H1 (cell line): ENCODE data around the gene RARRES2. TPM values are rescaled to one million over a fixed set of nuclear protein-coding genes. Genes with fewer than 3 reads are reported as not detected.
A peak's percentile ranks its signal among the peaks of the same experiment; 100 is the strongest.

Source experiments
- CTCF ChIA-PET: fragments of 300-600 bp; sonication (Branson Sonifier 250); formaldehyde crosslinking; loops from one replicate; lab custom pipeline; 2021; ENCODE audit not compliant: partially characterized antibody; lab: Charles Lee
- POLR2A ChIA-PET: fragments of 300-600 bp; sonication (Branson Sonifier 250); formaldehyde crosslinking; loops from one replicate; lab custom pipeline; 2021; ENCODE audit warnings: inconsistent platforms; ENCODE audit not compliant: partially characterized antibody; lab: Charles Lee
- DNase-seq, 2 experiments: peaks; one replicate each; pipeline versions ENCODE4 v3.0.0 to v3.0.0-alpha.2; 2010 to 2022; ENCODE audit warnings: low spot score in 2 of 2, low read depth in 1 of 2, mixed read lengths in 1 of 2
- FAIRE-seq: peaks from 2 replicates; lab custom pipeline; 2011; peaks lifted over from hg19 to GRCh38; lab: Jason Lieb, UNC
- H2AFZ ChIP-seq: 2 replicates; pipeline ENCODE4 v1.8.1; 2012; ENCODE audit warnings: low read length, inconsistent platforms
- H2AK5ac ChIP-seq: 2 replicates; pipeline ENCODE4 v1.6.1; 2013; ENCODE audit warnings: low read depth, low read length
- H2BK120ac ChIP-seq: replicated peaks from 2 replicates; pipeline ENCODE3; 2013; ENCODE audit warnings: low read depth, low read length, inconsistent platforms
- H2BK12ac ChIP-seq: 2 replicates; pipeline ENCODE4 v1.6.1; 2013; ENCODE audit warnings: low read depth, low read length
- H2BK15ac ChIP-seq: 2 replicates; pipeline ENCODE4 v1.6.1; 2013; ENCODE audit warnings: low read length
- H2BK20ac ChIP-seq: 2 replicates; pipeline ENCODE4 v1.6.1; 2013; ENCODE audit warnings: low read length
- H2BK5ac ChIP-seq: 2 replicates; pipeline ENCODE4 v1.6.1; 2013; ENCODE audit warnings: low read depth, low read length
- H3K14ac ChIP-seq: 2 replicates; pipeline ENCODE4 v1.6.1; 2013; ENCODE audit warnings: inconsistent platforms; ENCODE audit not compliant: insufficient read length
- H3K18ac ChIP-seq: 2 replicates; pipeline ENCODE4 v1.6.1; 2013; ENCODE audit warnings: low read length; ENCODE audit errors: extremely low read depth
- H3K23ac ChIP-seq: 2 replicates; pipeline ENCODE4 v1.6.1; 2013; ENCODE audit warnings: inconsistent platforms; ENCODE audit not compliant: insufficient read length
- H3K23me2 ChIP-seq: 2 replicates; pipeline ENCODE4 v1.6.1; 2013; ENCODE audit warnings: low read depth, low read length
- H3K27ac ChIP-seq: 2 replicates; pipeline ENCODE4 v1.6.1; 2011; ENCODE audit warnings: low read depth, low read length, inconsistent platforms
- H3K27me3 ChIP-seq, 4 experiments: replicated peaks in 1 of 4; 1 replicate in 1 of 4; 2 replicates in 3 of 4; pipeline versions ENCODE4 v1.6.1 to v1.8.1; 2011 to 2013; ENCODE audit warnings: low read length in 3 of 4, mild to moderate bottlenecking in 3 of 4, inconsistent platforms in 2 of 4, mixed read lengths in 2 of 4, moderate library complexity in 1 of 4; ENCODE audit not compliant: control insufficient read depth in 3 of 4, insufficient read depth in 3 of 4; ENCODE audit errors: extremely low read depth in 1 of 4
- H3K36me3 ChIP-seq, 4 experiments: 2 replicates each; pipeline versions ENCODE4 v1.6.1 to v1.8.1; 2011 to 2013; ENCODE audit warnings: mild to moderate bottlenecking in 4 of 4, low read length in 3 of 4, moderate library complexity in 2 of 4, control low read depth in 1 of 4, inconsistent platforms in 1 of 4; ENCODE audit not compliant: insufficient read depth in 4 of 4, control insufficient read depth in 2 of 4
- H3K4ac ChIP-seq: replicated peaks from 2 replicates; pipeline ENCODE3; 2013; ENCODE audit warnings: low read length, low read depth, mixed read lengths, inconsistent platforms; ENCODE audit not compliant: insufficient read length
- H3K4me1 ChIP-seq, 4 experiments: replicated peaks in 1 of 4; 1 replicate in 1 of 4; 2 replicates in 3 of 4; pipeline versions ENCODE4 v1.6.1 to v1.8.1; 2011 to 2013; ENCODE audit warnings: low read length in 3 of 4, inconsistent platforms in 2 of 4, mixed read lengths in 1 of 4; ENCODE audit not compliant: insufficient read depth in 4 of 4, control insufficient read depth in 3 of 4
- H3K4me2 ChIP-seq, 2 experiments: 2 replicates each; pipeline versions ENCODE4 v1.6.1 to v1.8.1; 2011 to 2013; ENCODE audit warnings: low read depth in 2 of 2, low read length in 2 of 2, control low read depth in 1 of 2, inconsistent platforms in 1 of 2, mild to moderate bottlenecking in 1 of 2; ENCODE audit not compliant: insufficient read depth in 1 of 2
- H3K4me3 ChIP-seq, 4 experiments: fragments of 200-600, 300-600 bp in 1 of 4; sonication (generic), shearing (Covaris generic), sonication (Bioruptor Twin) in 1 of 4; 2 replicates each; pipeline versions ENCODE4 v1.5.1 to v1.8.1; 2011 to 2016; ENCODE audit warnings: low read length in 4 of 4, low read depth in 3 of 4, control low read depth in 2 of 4, inconsistent platforms in 2 of 4, mild to moderate bottlenecking in 2 of 4, mixed read lengths in 1 of 4, moderate library complexity in 1 of 4; ENCODE audit not compliant: insufficient read depth in 2 of 4; ENCODE audit errors: extremely low read depth in 1 of 4
- H3K56ac ChIP-seq: replicated peaks from 2 replicates; pipeline ENCODE3; 2013; ENCODE audit warnings: low read depth, mild to moderate bottlenecking, mixed read lengths, low read length, inconsistent platforms; ENCODE audit not compliant: insufficient read length
- H3K79me1 ChIP-seq: 2 replicates; pipeline ENCODE4 v1.6.1; 2013; ENCODE audit warnings: low read depth, low read length, control low read depth
- H3K79me2 ChIP-seq, 2 experiments: 2 replicates each; pipeline versions ENCODE4 v1.6.1 to v1.8.1; 2012 to 2013; ENCODE audit warnings: low read length in 2 of 2, mild to moderate bottlenecking in 2 of 2, inconsistent platforms in 1 of 2; ENCODE audit not compliant: insufficient read depth in 2 of 2, control insufficient read depth in 1 of 2
- H3K9ac ChIP-seq, 4 experiments: replicated peaks in 1 of 4; 1 replicate in 1 of 4; 2 replicates in 3 of 4; pipeline versions ENCODE4 v1.6.1 to v1.8.1; 2011 to 2013; ENCODE audit warnings: low read depth in 3 of 4, low read length in 3 of 4, control low read depth in 2 of 4, mild to moderate bottlenecking in 2 of 4, moderate library complexity in 2 of 4, inconsistent platforms in 1 of 4; ENCODE audit errors: extremely low read depth in 1 of 4
- H3K9me3 ChIP-seq, 2 experiments: 2 replicates each; pipeline versions ENCODE4 v1.6.1 to v1.8.1; 2012 to 2013; ENCODE audit warnings: mild to moderate bottlenecking in 2 of 2, moderate library complexity in 2 of 2, control low read depth in 1 of 2, inconsistent platforms in 1 of 2, low read depth in 1 of 2, low read length in 1 of 2, mixed read lengths in 1 of 2; ENCODE audit not compliant: insufficient read depth in 2 of 2
- H4K20me1 ChIP-seq, 2 experiments: replicated peaks in 1 of 2; 2 replicates each; pipeline versions ENCODE3 to v1.8.1; 2011 to 2013; ENCODE audit warnings: inconsistent platforms in 2 of 2, low read length in 2 of 2, mild to moderate bottlenecking in 1 of 2; ENCODE audit not compliant: insufficient read depth in 2 of 2, control insufficient read depth in 1 of 2
- H4K5ac ChIP-seq: 2 replicates; pipeline ENCODE4 v1.6.1; 2013; ENCODE audit warnings: low read length, low read depth, mixed read lengths, inconsistent platforms; ENCODE audit not compliant: insufficient read length
- H4K8ac ChIP-seq: 2 replicates; pipeline ENCODE4 v1.8.0; 2013; ENCODE audit warnings: mild to moderate bottlenecking, moderate library complexity, low read length, inconsistent platforms; ENCODE audit not compliant: insufficient read depth; ENCODE audit errors: extremely low read depth
- H4K91ac ChIP-seq: replicated peaks from 2 replicates; pipeline ENCODE3; 2013; ENCODE audit warnings: low read length, mixed read lengths, inconsistent platforms; ENCODE audit not compliant: insufficient read length
- CEBPB ChIP-seq: IDR thresholded peaks from 2 replicates; pipeline ENCODE4 v1.6.1; 2012; ENCODE audit warnings: low read depth, low read length
- CHD1 ChIP-seq: IDR thresholded peaks from 2 replicates; pipeline ENCODE4 v1.6.1; 2012; ENCODE audit warnings: low read depth, low read length, improper control_type of control experiment
- FOSL1 ChIP-seq: IDR thresholded peaks from 2 replicates; pipeline ENCODE4 v1.6.1; 2011; ENCODE audit warnings: mild to moderate bottlenecking, low read depth, low read length, moderate library complexity; ENCODE audit not compliant: insufficient read depth
- KDM4A ChIP-seq: IDR thresholded peaks from one replicate; pipeline ENCODE4 v1.7.1; 2012; ENCODE audit warnings: low read depth, mild to moderate bottlenecking, moderate library complexity, low read length, inconsistent platforms; ENCODE audit not compliant: severe bottlenecking
- POLR2AphosphoS5 ChIP-seq: IDR thresholded peaks from 2 replicates; pipeline ENCODE4 v1.6.1; 2011; ENCODE audit warnings: low read depth, low read length
- TAF1 ChIP-seq: IDR thresholded peaks from 2 replicates; pipeline ENCODE4 v1.6.1; 2011; ENCODE audit warnings: mild to moderate bottlenecking, low read depth, low read length
- WGBS, 2 experiments: shearing (Covaris generic) in 1 of 2; methylation state at CpG; one replicate each; pipeline versions ENCODE4 v1.1.6 to v1.1.7; 2013 to 2015; ENCODE audit warnings: low lambda C conversion rate in 2 of 2, mixed read lengths in 2 of 2, inconsistent platforms in 1 of 2, low coverage in 1 of 2, missing lambda C conversion rate in 1 of 2; ENCODE audit not compliant: insufficient replicate concordance in 2 of 2, insufficient coverage in 1 of 2, insufficient read length in 1 of 2; ENCODE audit errors: extremely low coverage in 1 of 2, missing lambda C conversion rate in 1 of 2; 5-methylcytosine and 5-hydroxymethylcytosine counted together
- long read RNA-seq, 2 experiments: library from RNA in 1 of 2; library from capped mRNA in 1 of 2; stranded (forward); transcript quantifications; one replicate each; pipeline ENCODE4 v2.0.0, GENCODE V29; 2021; ENCODE audit warnings: inconsistent platforms in 1 of 2
- polyA minus RNA-seq, 3 experiments: library from RNA; depleted of rRNA, polyadenylated mRNA; stranded (reverse); fragments of >200 nt; gene quantifications; 1 replicate in 2 of 3; 2 replicates in 1 of 3; pipeline ENCODE4 v1.2.3, GENCODE V29; 2011
- polyA plus RNA-seq, 7 experiments: library from polyadenylated mRNA; depleted of rRNA in 3 of 7; stranded (reverse) in 5 of 7; unstranded in 2 of 7; fragments of >200 nt in 5 of 7; fragments of 200-250 nt in 2 of 7; gene quantifications; 1 replicate in 5 of 7; 2 replicates in 1 of 7; 4 replicates in 1 of 7; pipeline versions ENCODE4 v1.2.1 to v1.2.3, GENCODE V29; 2011 to 2013; ENCODE audit warnings: missing spikeins in 2 of 7, mixed read lengths in 2 of 7
- total RNA-seq: library from RNA; stranded (reverse); fragmentation: NEBNext Ultra II Directional; extraction: Animal tissue kit (Norgen Biotek cat#: 25700); gene quantifications from 2 replicates; pipeline ENCODE4 v1.2.1, GENCODE V29; 2021

The RARRES2 gene
- total RNA-seq (254 and 264 TPM in 2 replicates), polyA plus RNA-seq (2011; rRNA removed) (441 and 483 TPM in 2 replicates), polyA minus RNA-seq (2011; rRNA and poly(A)+ RNA removed) (29.0 and 37.7 TPM in 2 replicates)
- 569 TPM for polyA plus RNA-seq (2011; cell fraction: cytosol; rRNA removed)
- 327 TPM for polyA plus RNA-seq (2011; cell fraction: nucleus; rRNA removed)
- 326 to 515 TPM (median 467 TPM) in 4 replicates for polyA plus RNA-seq (2012, experiment 1 of 2)
- polyA plus RNA-seq (2012, experiment 2 of 2) = 519 TPM
- 191 TPM for polyA plus RNA-seq (2013, experiment 1 of 2)
- 244 TPM for polyA plus RNA-seq (2013, experiment 2 of 2)
- 63.9 TPM for polyA minus RNA-seq (2011; cell fraction: cytosol; rRNA and poly(A)+ RNA removed)
- polyA minus RNA-seq (2011; cell fraction: nucleus; rRNA and poly(A)+ RNA removed) = 52.1 TPM
- long read RNA-seq, experiment 1, transcript RARRES2-201 (6 exons, 740 nt) = major isoform, 28 of 62 reads
- long read RNA-seq, experiment 1, transcript RARRES2-204 (4 exons, 1,907 nt) = minor isoform, 6 of 62 reads
- long read RNA-seq, experiment 1, transcript RARRES2-202 (5 exons, 1,618 nt) = minor isoform, 18 of 62 reads
- long read RNA-seq, experiment 1, partial matches to known transcripts = 7 of 62 reads
- long read RNA-seq, experiment 1, other reads (novel, unspliced or antisense) = 2 of 62 reads
- long read RNA-seq, experiment 2, transcript RARRES2-201 (6 exons, 740 nt) = major isoform, 25 of 31 reads
- long read RNA-seq, experiment 2, partial matches to known transcripts = 0 of 31 reads
- long read RNA-seq, experiment 2, other reads (novel, unspliced or antisense) = 6 of 31 reads

DNA sequence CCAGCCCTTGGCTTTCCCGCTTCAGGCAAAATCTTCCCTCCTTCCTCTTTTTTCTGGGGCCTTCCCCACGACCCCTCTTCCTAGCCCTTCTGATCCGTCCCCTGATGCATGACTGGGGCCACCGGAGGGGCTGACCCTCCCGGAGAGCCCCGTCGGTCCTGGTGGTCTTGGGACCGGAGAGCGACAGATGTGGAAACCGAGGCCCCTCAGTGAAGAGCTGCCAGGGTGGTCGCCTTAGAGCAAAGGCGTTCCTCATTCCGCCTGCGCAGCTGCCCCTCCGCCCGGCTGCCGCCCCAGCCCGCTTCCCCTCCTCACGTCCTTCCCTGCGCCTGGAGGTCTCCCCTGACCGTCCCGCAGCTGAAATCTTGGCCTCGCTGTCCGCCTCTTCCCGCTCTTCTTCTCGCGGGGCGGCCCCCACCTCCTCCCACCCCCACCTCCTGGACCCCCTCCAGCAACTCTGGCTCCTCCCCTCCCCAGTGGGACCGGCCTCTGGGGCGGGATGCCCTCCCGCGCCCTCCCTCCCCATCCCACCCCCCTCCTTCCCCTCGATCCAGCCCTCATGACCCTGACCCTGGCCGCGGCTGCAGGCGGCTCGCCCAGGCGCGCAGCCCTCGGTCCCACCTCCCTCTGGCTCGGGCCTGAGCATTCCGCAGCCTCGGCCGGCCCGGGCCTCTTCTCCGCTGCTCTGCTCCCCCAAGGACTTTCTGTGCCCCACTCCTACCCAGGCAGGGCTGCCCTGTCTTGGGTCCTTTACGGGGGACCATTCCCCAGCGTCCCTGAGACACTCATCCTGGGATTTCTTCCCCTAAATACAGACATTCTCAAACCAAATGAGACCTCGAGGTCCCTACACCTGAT lies at the start of gene RARRES2:
Gene RARRES2 (minus strand): TSS at position 367 of the 858 bp plus-strand sequence. CDS start 1,020 bp downstream, outside the sequence.
- peaks cover 0 to 25% (median 5%) of the 10 kb centered on the region in 4 experiments; a peak in 4 of 8 replicates for H3K36me3 ChIP-seq
- H4K91ac ChIP-seq = peak within 1 kb of the TSS; percentile 81
- peak within 1 kb of the TSS; percentile 84 to 94 (median 85) for H3K4me3 ChIP-seq
- peak within 1 kb of the TSS; percentile 44 to 75 (median 54) for H3K9ac ChIP-seq
- H2AK5ac ChIP-seq = peak within 1 kb of the TSS; percentile 59; the same call in 1 of the 2 replicates
- H2BK15ac ChIP-seq = peak within 1 kb of the TSS; percentile 50
- H4K5ac ChIP-seq = peak within 1 kb of the TSS; percentile 14
- H3K4me1 ChIP-seq = peaks cover 6 to 52% (median 27%) of the 10 kb centered on the region in 4 experiments
- ChIA-PET CTCF (interaction anchor here (0.9 to 5.2 kb wide), 4 partner anchors 13 to 80 kb away, joined by 3 to 41 read pairs (median 4); no protein-coding TSS in a partner anchor), POLR2A (interaction anchor here (0.9 to 7.6 kb wide), 8 partner anchors 10 to 60 kb away, joined by 3 to 76 read pairs (median 7); partner anchors contain the start of gene REPIN1)
- H3K27me3 ChIP-seq = peaks cover 0 to 26% (median 21%) of the 10 kb centered on the region in 4 experiments; a peak in 6 of 7 replicates
- H3K23ac ChIP-seq = no peak within 1 kb of the TSS
- H3K23me2 ChIP-seq = peaks cover 18% of the 10 kb centered on the region
- H2BK20ac ChIP-seq = peak within 1 kb of the TSS; percentile 67
- peak within 1 kb of the TSS; percentile 95 to 98 for H3K4me2 ChIP-seq
- H3K79me2 ChIP-seq = peaks cover 0 to 22% of the 10 kb centered on the region in 2 experiments; a peak in 2 of 4 replicates
- no peak within 1 kb of the TSS for H3K27ac ChIP-seq
- H3K9me3 ChIP-seq = peaks cover 0 to 11% of the 10 kb centered on the region in 2 experiments; a peak in 2 of 4 replicates
- peak in 1 of 2 experiments; percentile 74 for DNase-seq
- peak within 1 kb of the TSS; percentile 73 for H4K8ac ChIP-seq
- H2BK12ac ChIP-seq = peak within 1 kb of the TSS; percentile 20; the same call in 1 of the 2 replicates
- H3K18ac ChIP-seq = peak within 1 kb of the TSS; percentile 71
- no peak within 1 kb of the TSS for H3K14ac ChIP-seq
- H2BK120ac ChIP-seq = no peak within 1 kb of the TSS
- H3K79me1 ChIP-seq = peaks cover 6% of the 10 kb centered on the region
- peak within 1 kb of the TSS; percentile 18 for H3K56ac ChIP-seq
- no peak within 1 kb of the TSS for H2AFZ ChIP-seq
- H2BK5ac ChIP-seq = peak within 1 kb of the TSS; percentile 80; the same call in 1 of the 2 replicates
- H4K20me1 ChIP-seq = peaks cover 7 to 18% of the 10 kb centered on the region in 2 experiments
- H3K4ac ChIP-seq = peak within 1 kb of the TSS; percentile 73
- 2% methylated on average over 16 of the region's 49 CpGs; no CpG with 5 or more reads in 1 of the 2 experiments for whole genome bisulfite sequencing, 2 experiments
- no peak for FAIRE-seq
- TF ChIP-seq CEBPB (no peak), POLR2AphosphoS5 (peak; percentile 59; the same call in 1 of the 2 replicates), FOSL1 (no peak), CHD1 (no peak), TAF1 (peak; percentile 50; the same call in 1 of the 2 replicates), KDM4A (peak; percentile 42)
